Islet of Langerhans (tissue), 1 donor: ENCODE results near the gene PPM1A.

ENCODE experiments used
- FAIRE-seq: peaks from one replicate; lab custom pipeline; 2011; peaks lifted over from hg19 to GRCh38; lab: Jason Lieb, UNC

The PPM1A gene

GRCh38 chr14:60227291-60227690 is 21.7 kb upstream of the PPM1A start:
- no peak for FAIRE-seq

GRCh38 chr14:60229614-60230013 is 19.4 kb upstream of the PPM1A start:
- FAIRE-seq = no peak

GRCh38 chr14:60232185-60232584 is 16.8 kb upstream of the PPM1A start:
- no peak for FAIRE-seq

GRCh38 chr14:60233251-60233650 is 15.8 kb upstream of the PPM1A start:
- FAIRE-seq = no peak

GRCh38 chr14:60233891-60234290 is 15.1 kb upstream of the PPM1A start:
- FAIRE-seq = no peak

- FAIRE-seq = no peak
Observed at GRCh38 chr14:60235440-60235839, 13.6 kb upstream of the PPM1A start.

GRCh38 chr14:60238955-60239354 is 10.1 kb upstream of the PPM1A start:
- FAIRE-seq = no peak

GRCh38 chr14:60240139-60240856 is 8.7 kb upstream of the PPM1A start:
- no peak for FAIRE-seq

GRCh38 chr14:60241091-60241490 is 7.9 kb upstream of the PPM1A start:
- no peak for FAIRE-seq

GRCh38 chr14:60242429-60242828 is 6.6 kb upstream of the PPM1A start:
- FAIRE-seq = no peak

- no peak for FAIRE-seq
Observed at GRCh38 chr14:60245380-60246177, 3.4 kb upstream of the PPM1A start.

- FAIRE-seq = peak; percentile 95
Observed at GRCh38 chr14:60247994-60248696, 876 bp upstream of the PPM1A start.

GRCh38 chr14:60249321-60250256 is 568 bp downstream of the PPM1A start:
- no peak for FAIRE-seq

- peak; percentile 45 for FAIRE-seq
Observed at GRCh38 chr14:60250257-60251035, 1.4 kb downstream of the PPM1A start.

- no peak for FAIRE-seq
Observed at GRCh38 chr14:60251877-60252276, 2.9 kb downstream of the PPM1A start.

GRCh38 chr14:60252630-60253029 is 3.6 kb downstream of the PPM1A start:
- FAIRE-seq = no peak

- no peak for FAIRE-seq
Observed at GRCh38 chr14:60253649-60254048, 4.6 kb downstream of the PPM1A start.

- peak; percentile 41 for FAIRE-seq
Observed at GRCh38 chr14:60254176-60254575, 5.2 kb downstream of the PPM1A start.

GRCh38 chr14:60257865-60258264 is 8.8 kb downstream of the PPM1A start:
- no peak for FAIRE-seq

- FAIRE-seq = no peak
Observed at GRCh38 chr14:60265163-60265562, 16.1 kb downstream of the PPM1A start.
